ENCODE data around the gene SYS1. TPM values are rescaled to one million over a fixed set of nuclear protein-coding genes. Genes with fewer than 3 reads are reported as not detected.

The SYS1 gene
- total RNA-seq, 2 experiments from 2014 or later: 28.0 to 30.8 TPM

DNA sequence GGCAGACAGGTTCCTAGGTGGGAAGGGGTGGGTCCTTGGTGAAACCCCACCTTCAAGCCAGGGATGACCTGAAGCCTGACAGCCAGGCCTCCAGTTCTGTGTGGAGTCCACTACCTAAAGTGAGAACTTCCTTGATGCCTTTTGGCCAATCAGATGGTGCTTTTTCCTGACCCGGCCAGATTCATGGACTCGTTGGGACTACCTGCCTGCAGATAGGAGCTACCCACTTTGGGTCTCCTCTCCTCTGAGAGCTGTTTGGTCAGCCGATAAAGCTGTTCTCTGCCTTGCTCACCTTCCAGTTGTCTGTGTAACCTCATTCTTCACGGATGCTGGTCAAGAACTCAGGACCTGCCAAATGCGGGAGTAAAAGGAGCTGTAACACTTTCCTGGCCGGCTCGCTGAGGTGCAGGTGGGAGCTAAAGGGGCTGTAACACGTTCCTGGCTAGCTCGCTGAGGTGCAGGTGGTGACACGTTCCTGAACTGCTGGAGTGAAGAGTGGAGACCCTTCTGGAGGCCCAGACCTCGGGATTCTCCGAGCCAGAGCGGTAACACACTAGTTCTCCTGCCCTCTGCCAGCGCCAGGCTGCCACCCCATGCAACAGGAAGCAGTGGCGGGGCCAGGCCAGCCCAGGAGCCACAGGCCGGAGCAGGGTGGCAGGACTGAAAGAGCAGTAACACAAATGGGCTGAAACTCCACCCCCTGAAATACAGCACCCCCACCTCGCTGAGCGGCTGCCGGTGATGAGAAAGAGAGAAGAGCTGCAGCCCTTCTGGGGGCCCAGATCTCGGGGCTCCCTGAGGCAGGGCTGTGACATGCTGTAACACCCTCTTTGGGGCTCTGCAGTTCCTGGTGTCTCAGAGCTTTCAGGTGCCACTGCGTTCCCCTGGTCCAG lies 31.5 kb downstream of the SYS1 start:
- no peaks in the 10 kb centered on the region for H3K27me3 Mint-ChIP-seq (ENCODE audit: low read depth)
- H3K27ac Mint-ChIP-seq: no peak overlapping the region
- peaks cover 2% of the 10 kb centered on the region for H3K4me1 Mint-ChIP-seq (ENCODE audit: low read depth)
- H3K36me3 Mint-ChIP-seq (ENCODE audit: low read depth): no peaks in the 10 kb centered on the region
- ATAC-seq (no peak), DNase-seq (no peak)
- H3K9me3 Mint-ChIP-seq (ENCODE audit: insufficient read depth): no peaks in the 10 kb centered on the region
- CTCF ChIA-PET: interaction anchor here (1.0 to 2.9 kb wide), 3 partner anchors 32 to 350 kb away, joined by 3 to 8 read pairs (median 3); partner anchors contain the start of gene SYS1
- POLR2A ChIA-PET: no interaction called here
- no peak overlapping the region for H3K4me3 Mint-ChIP-seq

DNA sequence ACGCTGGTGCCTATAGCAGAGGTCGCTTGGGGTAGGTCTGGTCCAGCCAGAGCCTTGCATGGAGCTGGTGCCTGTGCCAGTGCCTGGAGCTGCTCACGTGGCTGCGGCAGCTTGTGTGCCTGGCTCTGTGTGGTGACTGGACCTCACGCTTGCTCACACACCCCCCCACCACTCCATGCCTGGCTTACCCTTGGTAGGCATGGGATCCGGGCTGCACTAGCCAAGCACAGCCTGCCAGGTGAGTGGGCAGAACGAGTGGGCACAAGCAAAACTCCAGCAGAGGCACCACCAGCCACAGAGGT lies 32.1 kb downstream of the SYS1 start:
- Mint-ChIP-seq H3K4me1 (ENCODE audit: low read depth) (peaks cover 2% of the 10 kb centered on the region), H3K4me3 (no peak overlapping the region), H3K27ac (no peak overlapping the region), H3K27me3 (ENCODE audit: low read depth) (no peaks in the 10 kb centered on the region), H3K36me3 (ENCODE audit: low read depth) (peaks cover 6% of the 10 kb centered on the region), H3K9me3 (ENCODE audit: insufficient read depth) (peaks cover 5% of the 10 kb centered on the region)
- POLR2A ChIA-PET: no interaction called here
- ATAC-seq: no peak
- no peak for DNase-seq
- CTCF ChIA-PET: no interaction called here

DNA sequence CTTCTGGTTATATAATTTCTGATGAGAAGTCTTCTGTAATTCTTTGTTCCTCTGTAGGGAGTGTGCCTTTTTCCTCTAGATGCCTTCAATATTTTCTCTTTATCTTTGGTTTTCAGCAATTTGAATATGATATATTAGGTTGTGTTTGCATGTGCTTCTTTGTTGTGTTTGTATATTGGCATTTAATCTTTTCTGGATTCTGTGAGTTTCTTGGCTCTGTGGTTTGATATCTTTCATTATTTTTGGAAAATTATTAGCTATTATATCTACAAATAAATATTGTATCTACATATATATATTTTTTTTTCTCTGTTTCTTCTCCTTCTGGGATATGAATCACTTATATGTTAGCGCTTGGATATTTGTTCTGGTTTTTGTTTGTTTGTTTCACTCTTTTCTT lies 36.1 kb downstream of the SYS1 start:
- no peak for DNase-seq
- ChIA-PET POLR2A (no interaction called here), CTCF (interaction anchor here (0.6 to 1.3 kb wide), 2 partner anchors 12 to 25 kb away, joined by 3 to 7 read pairs; no protein-coding TSS in a partner anchor)
- Mint-ChIP-seq H3K9me3 (ENCODE audit: insufficient read depth) (peaks cover 19% of the 10 kb centered on the region), H3K27me3 (ENCODE audit: low read depth) (no peaks in the 10 kb centered on the region), H3K4me3 (no peak overlapping the region), H3K4me1 (ENCODE audit: low read depth) (no peaks in the 10 kb centered on the region), H3K36me3 (ENCODE audit: low read depth) (peaks cover 21% of the 10 kb centered on the region), H3K27ac (no peak overlapping the region)
- ATAC-seq: no peak

DNA sequence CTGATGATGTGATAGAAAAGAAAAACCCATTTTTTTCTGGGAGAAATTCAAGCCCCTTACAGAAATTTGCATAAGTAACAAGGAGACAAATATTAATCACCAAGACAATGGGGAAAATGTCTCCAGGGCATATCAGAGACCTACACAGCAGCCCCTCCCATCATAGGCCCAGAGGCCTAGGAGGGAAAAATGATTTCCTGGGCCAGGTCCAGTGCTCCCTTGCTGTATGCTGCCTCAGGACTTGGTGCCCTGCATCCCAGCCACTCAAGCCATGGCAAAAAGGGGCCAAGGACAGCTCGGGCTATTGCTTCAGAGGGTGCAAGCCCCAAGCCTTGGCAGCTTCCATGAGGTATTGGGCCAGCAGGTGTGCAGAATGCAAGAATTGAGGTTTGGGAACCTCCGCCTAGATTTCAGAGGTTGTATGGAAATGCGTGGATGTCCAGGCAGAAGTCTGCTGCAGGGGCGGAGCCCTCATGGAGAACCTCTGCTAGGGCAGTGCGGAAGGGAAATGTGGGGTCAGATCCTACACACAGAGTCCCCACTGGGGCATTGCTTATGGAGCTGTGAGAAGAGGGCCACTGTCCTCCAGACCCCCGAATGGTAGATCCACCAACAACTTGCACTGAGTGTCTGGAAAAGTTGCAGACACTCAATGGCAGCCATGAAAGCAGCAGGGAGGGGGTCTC lies 37.5 kb downstream of the SYS1 start:
- Mint-ChIP-seq H3K4me1 (ENCODE audit: low read depth) (peaks cover 8% of the 10 kb centered on the region), H3K27me3 (ENCODE audit: low read depth) (peaks cover 7% of the 10 kb centered on the region), H3K9me3 (ENCODE audit: insufficient read depth) (peaks cover 19% of the 10 kb centered on the region), H3K27ac (no peak overlapping the region), H3K4me3 (no peak overlapping the region), H3K36me3 (ENCODE audit: low read depth) (peaks cover 24% of the 10 kb centered on the region)
- no peak for DNase-seq
- no peak for ATAC-seq
- CTCF ChIA-PET: interaction anchor here (1.3 kb wide), 1 partner anchor 27 kb away, joined by 7 read pairs; no protein-coding TSS in a partner anchor
- POLR2A ChIA-PET: no interaction called here

DNA sequence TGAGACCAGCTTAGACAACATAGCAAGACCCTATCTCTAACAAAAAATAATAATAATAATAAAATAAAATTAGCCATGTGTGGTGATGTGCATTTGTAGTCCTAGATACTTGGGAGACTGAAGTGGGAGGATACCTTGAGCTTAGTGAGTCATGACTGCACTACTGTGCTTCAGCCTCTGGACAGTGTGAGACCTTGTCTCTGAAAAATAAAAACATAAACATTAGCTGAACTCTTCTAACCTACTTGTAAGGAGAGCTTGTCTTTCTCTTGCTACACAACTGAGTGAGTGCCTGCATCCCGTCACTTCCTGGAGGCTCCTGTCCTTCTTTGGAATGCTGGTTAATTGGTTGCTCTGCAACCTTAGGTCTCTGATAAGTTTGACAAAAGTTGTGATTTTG lies 40.0 kb downstream of the SYS1 start:
- peaks cover 14% of the 10 kb centered on the region for H3K4me1 Mint-ChIP-seq (ENCODE audit: low read depth)
- ATAC-seq: no peak
- peaks cover 24% of the 10 kb centered on the region for H3K36me3 Mint-ChIP-seq (ENCODE audit: low read depth)
- H3K4me3 Mint-ChIP-seq: no peak overlapping the region
- H3K27ac Mint-ChIP-seq: no peak overlapping the region
- DNase-seq: no peak
- H3K9me3 Mint-ChIP-seq (ENCODE audit: insufficient read depth): peaks cover 19% of the 10 kb centered on the region
- POLR2A ChIA-PET: no interaction called here
- peaks cover 15% of the 10 kb centered on the region for H3K27me3 Mint-ChIP-seq (ENCODE audit: low read depth)
- CTCF ChIA-PET: interaction anchor here (1.1 to 2.4 kb wide), 3 partner anchors 10 to 34 kb away, joined by 5 to 12 read pairs (median 6); no protein-coding TSS in a partner anchor

DNA sequence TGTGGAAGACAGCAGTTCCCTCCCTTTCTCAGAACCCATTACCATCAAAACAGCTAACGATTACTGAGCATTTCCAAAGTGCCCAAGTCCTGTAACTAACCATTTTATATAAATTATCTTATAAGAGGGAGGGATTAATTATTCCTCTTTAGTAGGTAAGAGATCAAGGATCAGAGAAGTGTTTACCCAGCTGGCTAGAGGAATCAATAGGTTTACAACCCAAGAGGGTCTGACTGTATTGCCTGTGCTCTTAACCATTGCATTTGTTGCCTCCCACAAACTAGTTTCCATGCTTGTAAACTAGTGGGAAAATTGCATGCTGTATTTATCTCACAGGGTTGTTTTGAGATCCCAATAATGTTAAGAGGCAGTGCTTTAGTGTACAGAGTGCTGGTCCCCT lies 41.5 kb downstream of the SYS1 start:
- ATAC-seq: no peak
- POLR2A ChIA-PET: interaction anchor here (0.8 kb wide), 1 partner anchor 11 kb away, joined by 6 read pairs; the partner anchor contains the start of gene PIGT
- Mint-ChIP-seq H3K27me3 (ENCODE audit: low read depth) (peaks cover 15% of the 10 kb centered on the region), H3K4me1 (ENCODE audit: low read depth) (peaks cover 16% of the 10 kb centered on the region), H3K36me3 (ENCODE audit: low read depth) (peaks cover 24% of the 10 kb centered on the region), H3K9me3 (ENCODE audit: insufficient read depth) (peaks cover 19% of the 10 kb centered on the region), H3K4me3 (peak overlapping the region; percentile 37), H3K27ac (no peak overlapping the region)
- DNase-seq: no peak
- CTCF ChIA-PET: interaction anchor here (1.1 to 2.4 kb wide), 5 partner anchors 11 to 85 kb away, joined by 3 to 12 read pairs (median 6); partner anchors contain the start of gene SYS1

DNA sequence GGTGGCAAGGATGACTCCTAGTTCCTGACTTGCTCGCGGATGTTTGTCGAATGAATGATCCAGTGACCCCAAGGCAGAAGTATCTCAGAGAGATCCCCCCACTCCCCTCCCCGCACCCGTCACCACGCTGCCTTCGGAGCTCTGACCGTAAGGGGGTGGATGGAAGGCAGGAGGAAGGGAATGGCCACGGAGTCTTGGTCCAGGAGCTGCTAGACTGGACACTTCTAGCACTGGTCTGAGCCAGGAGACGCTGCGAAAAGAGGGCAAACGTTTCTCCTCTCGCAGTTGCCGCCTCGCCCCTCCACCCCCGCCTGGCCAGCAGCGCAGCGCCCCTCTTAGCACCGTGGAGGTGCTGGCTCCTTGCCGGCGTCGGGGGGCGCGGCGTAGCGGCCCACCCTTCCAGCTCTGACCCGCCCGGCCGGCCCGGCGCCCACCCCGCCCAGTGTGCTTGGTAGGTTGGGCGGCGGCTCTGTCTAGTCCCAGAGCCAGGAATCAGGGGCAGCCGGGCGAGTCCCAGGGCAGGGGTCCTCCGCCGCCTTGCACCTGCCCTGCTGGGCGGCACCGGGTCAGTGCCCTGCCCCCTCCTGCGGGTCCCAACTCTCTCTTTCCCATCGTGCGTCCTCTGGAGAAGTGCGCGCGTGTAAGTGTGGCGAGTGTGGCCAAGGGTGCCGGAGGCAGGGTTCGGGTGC lies 42.8 kb downstream of the SYS1 start:
- Mint-ChIP-seq H3K4me3 (peak overlapping the region; percentile 73), H3K27ac (no peak overlapping the region), H3K27me3 (ENCODE audit: low read depth) (peaks cover 15% of the 10 kb centered on the region), H3K36me3 (ENCODE audit: low read depth) (peaks cover 16% of the 10 kb centered on the region), H3K9me3 (ENCODE audit: insufficient read depth) (peaks cover 12% of the 10 kb centered on the region), H3K4me1 (ENCODE audit: low read depth) (peaks cover 16% of the 10 kb centered on the region)
- DNase-seq (no peak), ATAC-seq (peak; percentile 52)
- ChIA-PET CTCF (interaction anchor here (1.2 to 3.0 kb wide), 5 partner anchors 10 to 42 kb away, joined by 3 to 24 read pairs (median 6); partner anchors contain the start of genes PIGT and SYS1), POLR2A (interaction anchor here (0.6 kb wide), 1 partner anchor 159 kb away, joined by 4 read pairs; no protein-coding TSS in a partner anchor)

DNA sequence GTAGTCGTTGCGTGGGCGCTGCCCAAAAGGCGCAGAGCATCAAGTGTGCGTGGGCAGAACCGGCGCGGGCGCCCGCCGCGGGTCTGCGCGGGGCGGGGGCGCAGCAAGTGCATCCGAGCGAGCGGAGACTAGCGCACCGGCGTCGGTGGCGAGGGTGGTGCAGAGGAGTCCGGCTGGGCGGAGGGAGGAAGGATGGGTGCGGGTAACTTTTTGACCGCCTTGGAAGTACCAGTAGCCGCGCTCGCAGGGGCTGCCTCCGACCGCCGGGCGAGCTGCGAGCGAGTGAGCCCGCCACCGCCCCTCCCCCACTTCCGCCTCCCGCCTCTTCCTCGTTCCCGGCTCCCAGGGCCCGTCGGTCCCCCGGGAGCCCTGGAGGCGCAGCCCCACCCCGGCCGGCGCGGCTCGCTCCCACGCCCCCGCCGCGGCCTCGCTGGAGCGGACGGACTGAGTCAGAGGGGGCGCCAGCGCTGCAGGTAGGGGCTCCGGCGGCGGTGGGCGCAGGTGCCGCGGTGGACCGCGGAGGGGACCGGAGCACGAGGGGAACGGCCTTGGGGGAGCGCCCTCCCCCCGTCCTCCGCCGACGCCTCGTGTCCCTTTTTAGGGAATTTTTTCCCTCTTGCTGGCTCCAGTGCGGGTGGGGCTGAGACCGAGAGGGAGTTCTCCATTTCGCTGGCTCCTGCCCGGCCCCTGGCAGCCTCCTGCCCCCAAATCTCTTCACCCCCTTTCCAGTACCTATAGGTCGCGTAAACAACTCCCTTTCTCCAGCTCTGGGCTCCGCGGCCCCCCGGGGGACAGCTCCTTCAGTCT lies 43.5 kb downstream of the SYS1 start:
- Mint-ChIP-seq H3K36me3 (ENCODE audit: low read depth) (peaks cover 14% of the 10 kb centered on the region), H3K27ac (peak overlapping the region; percentile 49), H3K27me3 (ENCODE audit: low read depth) (peaks cover 15% of the 10 kb centered on the region), H3K9me3 (ENCODE audit: insufficient read depth) (peaks cover 7% of the 10 kb centered on the region), H3K4me3 (peak overlapping the region; percentile 73), H3K4me1 (ENCODE audit: low read depth) (peaks cover 16% of the 10 kb centered on the region)
- POLR2A ChIA-PET: interaction anchor here (2.4 kb wide), 1 partner anchor 10 kb away, joined by 13 read pairs; the partner anchor contains the start of gene PIGT
- DNase-seq (peak; percentile 54), ATAC-seq (peak; percentile 62)
- CTCF ChIA-PET: interaction anchor here (1.1 to 3.0 kb wide), 6 partner anchors 9 to 43 kb away, joined by 3 to 25 read pairs (median 8); partner anchors contain the start of gene PIGT

DNA sequence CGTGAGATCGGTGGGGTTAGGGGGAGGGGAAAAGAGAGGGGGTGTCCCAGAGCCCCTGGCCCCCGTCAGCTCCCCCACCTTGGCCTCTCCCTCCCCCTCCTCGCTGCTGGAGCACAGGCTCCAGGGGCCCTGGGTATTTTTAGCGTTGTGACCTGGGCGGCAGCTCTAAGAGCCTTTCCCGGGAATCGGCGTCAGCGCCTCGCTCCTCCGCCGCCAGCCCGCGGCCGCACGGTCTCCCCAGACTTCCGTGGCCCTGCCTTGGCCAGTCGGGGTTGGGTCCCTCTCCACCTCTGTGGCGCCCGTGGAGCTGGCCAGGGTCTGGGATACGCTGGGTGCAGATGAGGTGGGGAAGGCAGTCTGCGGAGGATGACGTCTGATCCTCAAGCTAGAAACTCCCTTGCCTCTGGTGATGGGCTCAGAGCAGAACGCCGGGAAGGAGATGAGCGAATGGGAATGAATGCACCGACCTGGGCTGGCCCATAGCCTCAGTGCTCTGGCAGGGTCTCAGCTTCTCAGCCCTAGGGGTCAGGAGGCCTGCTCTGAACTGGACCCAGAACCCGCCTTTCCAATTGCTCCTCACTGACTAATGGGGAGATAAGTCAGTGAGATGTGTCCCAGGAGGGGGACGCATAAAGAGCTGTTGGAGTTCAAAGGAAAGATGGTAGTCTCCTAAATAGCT lies 44.2 kb downstream of the SYS1 start:
- CTCF ChIA-PET: interaction anchor here (1.1 to 3.0 kb wide), 7 partner anchors 9 to 116 kb away, joined by 3 to 25 read pairs (median 5); partner anchors contain the start of gene PIGT
- peaks cover 7% of the 10 kb centered on the region for H3K36me3 Mint-ChIP-seq (ENCODE audit: low read depth)
- peak overlapping the region; percentile 69 for H3K4me3 Mint-ChIP-seq
- DNase-seq (no peak), ATAC-seq (no peak)
- no peaks in the 10 kb centered on the region for H3K9me3 Mint-ChIP-seq (ENCODE audit: insufficient read depth)
- H3K27ac Mint-ChIP-seq: peak overlapping the region; percentile 49
- POLR2A ChIA-PET: interaction anchor here (1.0 to 2.4 kb wide), 2 partner anchors 9 to 34 kb away, joined by 4 to 13 read pairs; partner anchors contain the start of gene PIGT
- H3K4me1 Mint-ChIP-seq (ENCODE audit: low read depth): peaks cover 16% of the 10 kb centered on the region
- H3K27me3 Mint-ChIP-seq (ENCODE audit: low read depth): peaks cover 15% of the 10 kb centered on the region
